Measurements from ENCODE around the gene UBQLNL.

DNA sequence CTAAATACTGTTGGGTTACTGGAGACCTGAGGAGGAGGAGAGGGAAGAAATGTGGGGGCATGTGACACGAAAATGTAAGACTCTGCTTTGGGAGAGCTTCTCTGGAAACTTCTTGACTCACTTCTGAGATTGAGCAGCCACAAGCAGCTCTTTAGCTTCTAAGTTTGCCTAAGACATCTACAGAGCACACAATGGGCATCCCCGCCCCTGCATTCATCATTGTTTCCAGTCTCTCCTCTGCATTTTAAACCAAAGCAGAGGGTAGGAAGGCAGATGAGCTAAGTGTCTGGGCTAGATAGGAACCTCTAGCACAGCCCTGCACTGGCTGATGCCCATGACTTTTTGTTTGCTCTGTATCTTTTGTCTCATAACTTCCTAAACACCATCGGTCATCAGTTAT is 30.1 kb downstream of the UBQLNL start:
- no peak for TF ChIP-seq PBX3 (CRISPR knock-in tag; IDR thresholded peaks at IDR 0.05)
- TF ChIP-seq ZNF138 (tag by site-specific recombination; IDR thresholded peaks at IDR 0.05; ENCODE audit: borderline replicate concordance), result no peak
- TF ChIP-seq CTCF (tag by site-specific recombination; IDR thresholded peaks at IDR 0.05), result no peak
- no peak for TF ChIP-seq ZNF184 (tag by site-specific recombination; IDR thresholded peaks at IDR 0.05)
- no peak for TF ChIP-seq ELK4 (IDR thresholded peaks at IDR 0.05; ENCODE audit: borderline replicate concordance, low read depth, low read length)
- TF ChIP-seq, protein P1, sequence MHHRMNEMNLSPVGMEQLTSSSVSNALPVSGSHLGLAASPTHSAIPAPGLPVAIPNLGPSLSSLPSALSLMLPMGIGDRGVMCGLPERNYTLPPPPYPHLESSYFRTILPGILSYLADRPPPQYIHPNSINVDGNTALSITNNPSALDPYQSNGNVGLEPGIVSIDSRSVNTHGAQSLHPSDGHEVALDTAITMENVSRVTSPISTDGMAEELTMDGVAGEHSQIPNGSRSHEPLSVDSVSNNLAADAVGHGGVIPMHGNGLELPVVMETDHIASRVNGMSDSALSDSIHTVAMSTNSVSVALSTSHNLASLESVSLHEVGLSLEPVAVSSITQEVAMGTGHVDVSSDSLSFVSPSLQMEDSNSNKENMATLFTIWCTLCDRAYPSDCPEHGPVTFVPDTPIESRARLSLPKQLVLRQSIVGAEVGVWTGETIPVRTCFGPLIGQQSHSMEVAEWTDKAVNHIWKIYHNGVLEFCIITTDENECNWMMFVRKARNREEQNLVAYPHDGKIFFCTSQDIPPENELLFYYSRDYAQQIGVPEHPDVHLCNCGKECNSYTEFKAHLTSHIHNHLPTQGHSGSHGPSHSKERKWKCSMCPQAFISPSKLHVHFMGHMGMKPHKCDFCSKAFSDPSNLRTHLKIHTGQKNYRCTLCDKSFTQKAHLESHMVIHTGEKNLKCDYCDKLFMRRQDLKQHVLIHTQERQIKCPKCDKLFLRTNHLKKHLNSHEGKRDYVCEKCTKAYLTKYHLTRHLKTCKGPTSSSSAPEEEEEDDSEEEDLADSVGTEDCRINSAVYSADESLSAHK (tag by site-specific recombination; IDR thresholded peaks at IDR 0.05), result no peak
- no peak for TF ChIP-seq HOXC10 (CRISPR knock-in tag; IDR thresholded peaks at IDR 0.05)
- no peak for TF ChIP-seq ZNF658 (tag by site-specific recombination; IDR thresholded peaks at IDR 0.05)
- no peak for TF ChIP-seq ZNF174 (tag by site-specific recombination; IDR thresholded peaks at IDR 0.05)
- TF ChIP-seq IKZF3 (tag by site-specific recombination; IDR thresholded peaks at IDR 0.05), result no peak
- TF ChIP-seq ZBTB1 (tag by site-specific recombination; IDR thresholded peaks at IDR 0.05), result no peak

Data from HEK293 (cell line).